ENCODE data around the gene PGS1. TPM values are rescaled to one million over a fixed set of nuclear protein-coding genes. Genes with fewer than 3 reads are reported as not detected.

Gene PGS1
- polyA plus RNA-seq, 3 donors = 26.0 to 87.1 (median 28.0) TPM

- intact Hi-C loops (cut with micrococcal nuclease) = no loop called here
- TF ChIP-seq, protein P1, sequence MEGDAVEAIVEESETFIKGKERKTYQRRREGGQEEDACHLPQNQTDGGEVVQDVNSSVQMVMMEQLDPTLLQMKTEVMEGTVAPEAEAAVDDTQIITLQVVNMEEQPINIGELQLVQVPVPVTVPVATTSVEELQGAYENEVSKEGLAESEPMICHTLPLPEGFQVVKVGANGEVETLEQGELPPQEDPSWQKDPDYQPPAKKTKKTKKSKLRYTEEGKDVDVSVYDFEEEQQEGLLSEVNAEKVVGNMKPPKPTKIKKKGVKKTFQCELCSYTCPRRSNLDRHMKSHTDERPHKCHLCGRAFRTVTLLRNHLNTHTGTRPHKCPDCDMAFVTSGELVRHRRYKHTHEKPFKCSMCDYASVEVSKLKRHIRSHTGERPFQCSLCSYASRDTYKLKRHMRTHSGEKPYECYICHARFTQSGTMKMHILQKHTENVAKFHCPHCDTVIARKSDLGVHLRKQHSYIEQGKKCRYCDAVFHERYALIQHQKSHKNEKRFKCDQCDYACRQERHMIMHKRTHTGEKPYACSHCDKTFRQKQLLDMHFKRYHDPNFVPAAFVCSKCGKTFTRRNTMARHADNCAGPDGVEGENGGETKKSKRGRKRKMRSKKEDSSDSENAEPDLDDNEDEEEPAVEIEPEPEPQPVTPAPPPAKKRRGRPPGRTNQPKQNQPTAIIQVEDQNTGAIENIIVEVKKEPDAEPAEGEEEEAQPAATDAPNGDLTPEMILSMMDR (IDR thresholded peaks at IDR 0.05) = no peak
- peaks cover 3 to 13% (median 8%) of the 10 kb centered on the region in 3 donors for H3K27me3 Mint-ChIP-seq (ENCODE audit: low read depth in 3 of 3)
- DNase-seq = no peak
- H3K4me1 Mint-ChIP-seq = peaks cover 25% of the 10 kb centered on the region
- H3K4me2 ChIP-seq (replicated peaks; ENCODE audit: extremely low read depth, low read length, poor library complexity, severe bottlenecking) = no peak overlapping the region
- WGBS (ENCODE audit: insufficient coverage) = 97% methylated on average over 6 of the region's 10 CpGs
- no peak overlapping the region for H3K4me3 Mint-ChIP-seq
- H3K36me3 ChIP-seq (replicated peaks in 1 of 2; ENCODE audit: control insufficient read depth in 1 of 2, insufficient read depth in 2 of 2, low read length in 2 of 2) = no peaks in the 10 kb centered on the region
- peaks cover 0 to 8% (median 3%) of the 10 kb centered on the region in 7 donors for H3K9me3 Mint-ChIP-seq
- H3K4me1 ChIP-seq (ENCODE audit: control insufficient read depth in 1 of 2, insufficient read depth in 2 of 2, low read length in 2 of 2) = peaks cover 21 to 23% of the 10 kb centered on the region in 2 donors
- H3K79me2 ChIP-seq (ENCODE audit: insufficient read depth, low read length) = no peaks in the 10 kb centered on the region
- H3K9me3 ChIP-seq (replicated peaks in 1 of 2; ENCODE audit: control insufficient read depth in 1 of 2, insufficient read depth in 1 of 2, low read length in 2 of 2) = no peaks in the 10 kb centered on the region
- H3K36me3 Mint-ChIP-seq = peaks cover 4 to 6% of the 10 kb centered on the region in 2 donors
- no peaks in the 10 kb centered on the region for H3K27me3 ChIP-seq (ENCODE audit: control insufficient read depth in 2 of 2, insufficient read depth in 2 of 2, low read length in 2 of 2)
- H3K9ac ChIP-seq (ENCODE audit: insufficient read depth, low read length, poor library complexity, severe bottlenecking) = no peak overlapping the region
- H3K27ac Mint-ChIP-seq = peak overlapping the region in 5 of 7 donors; percentile 48 to 98 (median 77)
- H4K20me1 ChIP-seq (ENCODE audit: insufficient read depth, low read length) = no peaks in the 10 kb centered on the region
- H3K27ac ChIP-seq (ENCODE audit: low read depth in 1 of 2, low read length in 2 of 2) = no peak overlapping the region
- H3K4me3 ChIP-seq (replicated peaks in 1 of 3; ENCODE audit: low read depth in 2 of 3, low read length in 3 of 3) = no peak overlapping the region
- H2AFZ ChIP-seq (ENCODE audit: insufficient read depth, low read depth, low read length, poor library complexity, severe bottlenecking) = no peak overlapping the region
Measured at GRCh38 chr17:78438271-78438691, 59.8 kb downstream of the PGS1 start.

- Histone ChIP-seq H3K4me3 (replicated peaks in 1 of 3; ENCODE audit: low read depth in 2 of 3, low read length in 3 of 3) (no peak overlapping the region), H3K4me2 (replicated peaks; ENCODE audit: extremely low read depth, low read length, poor library complexity, severe bottlenecking) (no peak overlapping the region), H3K27me3 (ENCODE audit: control insufficient read depth in 2 of 2, insufficient read depth in 2 of 2, low read length in 2 of 2) (no peaks in the 10 kb centered on the region), H3K27ac (ENCODE audit: low read depth in 1 of 2, low read length in 2 of 2) (no peak overlapping the region), H3K9me3 (replicated peaks in 1 of 2; ENCODE audit: control insufficient read depth in 1 of 2, insufficient read depth in 1 of 2, low read length in 2 of 2) (no peaks in the 10 kb centered on the region), H3K4me1 (ENCODE audit: control insufficient read depth in 1 of 2, insufficient read depth in 2 of 2, low read length in 2 of 2) (peaks cover 26 to 28% of the 10 kb centered on the region in 2 donors), H3K36me3 (replicated peaks in 1 of 2; ENCODE audit: control insufficient read depth in 1 of 2, insufficient read depth in 2 of 2, low read length in 2 of 2) (no peaks in the 10 kb centered on the region), H4K20me1 (ENCODE audit: insufficient read depth, low read length) (no peaks in the 10 kb centered on the region), H3K9ac (ENCODE audit: insufficient read depth, low read length, poor library complexity, severe bottlenecking) (no peak overlapping the region), H2AFZ (ENCODE audit: insufficient read depth, low read depth, low read length, poor library complexity, severe bottlenecking) (no peak overlapping the region), H3K79me2 (ENCODE audit: insufficient read depth, low read length) (no peaks in the 10 kb centered on the region)
- TF ChIP-seq, protein P1 (IDR thresholded peaks at IDR 0.05) = no peak
- peaks cover 0 to 8% (median 3%) of the 10 kb centered on the region in 7 donors for H3K9me3 Mint-ChIP-seq
- intact Hi-C loops (cut with micrococcal nuclease) = no loop called here
- H3K4me1 Mint-ChIP-seq = peaks cover 30% of the 10 kb centered on the region
- DNase-seq = no peak
- H3K36me3 Mint-ChIP-seq = peaks cover 4 to 6% of the 10 kb centered on the region in 2 donors
- peak overlapping the region in 5 of 7 donors; percentile 53 to 98 (median 77) for H3K27ac Mint-ChIP-seq
- no peak overlapping the region for H3K4me3 Mint-ChIP-seq
- H3K27me3 Mint-ChIP-seq (ENCODE audit: low read depth in 3 of 3) = peaks cover 3 to 13% (median 3%) of the 10 kb centered on the region in 3 donors
- whole genome bisulfite sequencing (ENCODE audit: insufficient coverage) = 88% methylated on average over 15 of the region's 16 CpGs
Measured at GRCh38 chr17:78438694-78439325, 60.4 kb downstream of the PGS1 start.

Data from CD14-positive monocyte (primary cell).